B cell (primary cell): ENCODE data around the gene IL25. TPM values are rescaled to one million over a fixed set of nuclear protein-coding genes. Genes with fewer than 3 reads are reported as not detected.

Source experiments
- ATAC-seq: fragments of 200-7000 bp; cut with Tn5 transposase; one replicate; pipeline ENCODE4 v1.10.0; 2021; ENCODE audit warnings: low read depth, mild to moderate bottlenecking, moderate number of reproducible peaks, moderate library complexity
- CTCF ChIA-PET: fragments of 350-600 bp; sonication (Branson Sonifier 250); formaldehyde crosslinking; loops from one replicate; lab custom pipeline; 2021; ENCODE audit warnings: antibody characterized with exemption, inconsistent platforms; lab: Charles Lee
- POLR2A ChIA-PET: fragments of 350-600 bp; sonication (Branson Sonifier 250); formaldehyde crosslinking; loops from one replicate; lab custom pipeline; 2021; ENCODE audit warnings: antibody characterized with exemption; lab: Charles Lee
- DNase-seq: peaks from one replicate; pipeline ENCODE4 v3.0.0; 2013
- H2AFZ ChIP-seq: 2 replicates; pipeline ENCODE4 v1.6.1; 2012; ENCODE audit warnings: mild to moderate bottlenecking, low read depth, low read length; ENCODE audit not compliant: insufficient read depth, poor library complexity, severe bottlenecking
- H3K27ac ChIP-seq, 2 donors: 1 replicate in 1 of 2; 2 replicates in 1 of 2; pipeline ENCODE4 v1.5.1; 2012 to 2013; ENCODE audit warnings: low read length in 2 of 2, mild to moderate bottlenecking in 2 of 2, moderate library complexity in 1 of 2
- H3K27me3 ChIP-seq, 4 experiments: fragments of 200-600 bp in 1 of 4; sonication (generic) in 1 of 4; replicated peaks in 1 of 4; 1 replicate in 2 of 4; 2 replicates in 2 of 4; pipeline versions ENCODE4 v1.6.1 to v1.7.0; 2013 to 2016; ENCODE audit warnings: low read length in 3 of 4, mild to moderate bottlenecking in 2 of 4, mixed read lengths in 1 of 4, moderate library complexity in 1 of 4; ENCODE audit not compliant: insufficient read depth in 4 of 4, control insufficient read depth in 3 of 4; ENCODE audit errors: control extremely low read depth in 1 of 4
- H3K36me3 ChIP-seq, 2 experiments: replicated peaks in 1 of 2; 1 replicate in 1 of 2; 2 replicates in 1 of 2; pipeline versions ENCODE4 v1.6.1 to v1.7.1; 2013; ENCODE audit warnings: low read length in 1 of 2; ENCODE audit not compliant: insufficient read depth in 2 of 2, control insufficient read depth in 1 of 2; ENCODE audit errors: control extremely low read depth in 1 of 2, extremely low read depth in 1 of 2
- H3K4me1 ChIP-seq, 2 donors: fragments of 200-600 bp in 1 of 2; sonication (generic) in 1 of 2; 1 replicate in 1 of 2; 2 replicates in 1 of 2; pipeline versions ENCODE4 v1.5.1 to v1.6.1; 2013 to 2017; ENCODE audit warnings: low read length in 2 of 2; ENCODE audit not compliant: control insufficient read depth in 2 of 2, insufficient read depth in 2 of 2
- H3K4me2 ChIP-seq: replicated peaks from 2 replicates; pipeline ENCODE3; 2012; ENCODE audit warnings: mild to moderate bottlenecking, low read depth, low read length; ENCODE audit not compliant: poor library complexity, severe bottlenecking
- H3K4me3 ChIP-seq, 5 experiments: fragments of 200-600 bp in 1 of 5; sonication (generic) in 1 of 5; 1 replicate in 3 of 5; 2 replicates in 2 of 5; pipeline versions ENCODE4 v1.5.1 to v1.7.0; 2011 to 2016; ENCODE audit warnings: low read length in 4 of 5, mild to moderate bottlenecking in 4 of 5, low read depth in 2 of 5, control low read depth in 1 of 5, moderate library complexity in 1 of 5; ENCODE audit not compliant: insufficient read depth in 1 of 5; ENCODE audit errors: control extremely low read depth in 1 of 5, extremely low read depth in 1 of 5
- H3K79me2 ChIP-seq: fragments of 200-600 bp; sonication (generic); one replicate; pipeline ENCODE4 v1.6.0; 2016; ENCODE audit warnings: low read length; ENCODE audit not compliant: control insufficient read depth, insufficient read depth
- H3K9ac ChIP-seq: fragments of 200-600 bp; sonication (generic); 2 replicates; pipeline ENCODE4 v1.6.1; 2017; ENCODE audit warnings: mild to moderate bottlenecking, low read length, moderate library complexity
- H3K9me3 ChIP-seq, 3 donors: one replicate each; pipeline versions ENCODE4 v1.6.1 to v1.7.1; 2013; ENCODE audit warnings: low read length in 2 of 3; ENCODE audit not compliant: control insufficient read depth in 2 of 3, insufficient read depth in 1 of 3; ENCODE audit errors: control extremely low read depth in 1 of 3
- H4K20me1 ChIP-seq: 2 replicates; pipeline ENCODE4 v1.6.0; 2012; ENCODE audit warnings: mild to moderate bottlenecking, low read length; ENCODE audit not compliant: insufficient read depth, control insufficient read depth, poor library complexity, severe bottlenecking
- H3K27ac Mint-ChIP-seq: one replicate; pipeline ENCODE4 v1.8.0; 2021; ENCODE audit warnings: mixed read lengths
- H3K27me3 Mint-ChIP-seq: one replicate; pipeline ENCODE4 v1.8.0; 2021; ENCODE audit warnings: mixed read lengths
- H3K4me1 Mint-ChIP-seq: one replicate; pipeline ENCODE4 v1.8.0; 2021; ENCODE audit warnings: mixed read lengths
- H3K4me3 Mint-ChIP-seq: one replicate; pipeline ENCODE4 v1.8.0; 2021; ENCODE audit warnings: mixed read lengths
- H3K9me3 Mint-ChIP-seq: one replicate; pipeline ENCODE4 v1.8.0; 2022; ENCODE audit warnings: mixed read lengths; ENCODE audit not compliant: insufficient read depth
- EZH2 ChIP-seq: IDR thresholded peaks from 2 replicates; pipeline ENCODE4 v1.6.1; 2012; ENCODE audit warnings: borderline replicate concordance, low read depth, mild to moderate bottlenecking, moderate library complexity, low read length; ENCODE audit not compliant: insufficient read depth, poor library complexity, severe bottlenecking
- WGBS: methylation state at CpG from one replicate; pipeline ENCODE4 v1.1.5; 2013; ENCODE audit warnings: missing lambda C conversion rate; ENCODE audit not compliant: insufficient coverage; 5-methylcytosine and 5-hydroxymethylcytosine counted together
- intact Hi-C: fragments of 100-400 bp; cut with micrococcal nuclease; formaldehyde crosslinking; loops from one replicate; pipeline ENCODE4 v1.10.0; 2022
- polyA minus RNA-seq: library from RNA; depleted of rRNA, polyadenylated mRNA; stranded (reverse); fragments of >200 nt; gene quantifications from 2 replicates; pipeline ENCODE4 v1.2.3, GENCODE V29; 2012
- polyA plus RNA-seq: library from polyadenylated mRNA; depleted of rRNA; stranded (reverse); fragments of >200 nt; gene quantifications from 2 replicates; pipeline ENCODE4 v1.2.3, GENCODE V29; 2012
- total RNA-seq, 2 donors: library from RNA; stranded (reverse); fragments of 120-200 nt in 1 of 2; gene quantifications; 1 replicate in 1 of 2; 2 replicates in 1 of 2; pipeline versions ENCODE4 v1.2.3 to v1.2.4, GENCODE V29; 2013 to 2022
- TF ChIP-seq, protein P1 (sequence below): fragments of 200-600 bp; IDR thresholded peaks from one replicate; pipeline ENCODE4 v1.8.0; 2022; ENCODE audit warnings: antibody characterized with exemption, mild to moderate bottlenecking

Gene IL25
- total RNA-seq (not detected in 2 replicates), polyA plus RNA-seq (not detected in 2 replicates), polyA minus RNA-seq (not detected in 2 replicates)
- not detected for total RNA-seq (2013)

GRCh38 chr14:23372509-23372908 is at the start of gene IL25:
IL25 (plus strand) TSS chr14:23372809.
- H3K4me3 Mint-ChIP-seq: no peak within 1 kb of the TSS
- H3K9me3 Mint-ChIP-seq: no peaks in the 10 kb centered on the region
- TF ChIP-seq, protein P1, sequence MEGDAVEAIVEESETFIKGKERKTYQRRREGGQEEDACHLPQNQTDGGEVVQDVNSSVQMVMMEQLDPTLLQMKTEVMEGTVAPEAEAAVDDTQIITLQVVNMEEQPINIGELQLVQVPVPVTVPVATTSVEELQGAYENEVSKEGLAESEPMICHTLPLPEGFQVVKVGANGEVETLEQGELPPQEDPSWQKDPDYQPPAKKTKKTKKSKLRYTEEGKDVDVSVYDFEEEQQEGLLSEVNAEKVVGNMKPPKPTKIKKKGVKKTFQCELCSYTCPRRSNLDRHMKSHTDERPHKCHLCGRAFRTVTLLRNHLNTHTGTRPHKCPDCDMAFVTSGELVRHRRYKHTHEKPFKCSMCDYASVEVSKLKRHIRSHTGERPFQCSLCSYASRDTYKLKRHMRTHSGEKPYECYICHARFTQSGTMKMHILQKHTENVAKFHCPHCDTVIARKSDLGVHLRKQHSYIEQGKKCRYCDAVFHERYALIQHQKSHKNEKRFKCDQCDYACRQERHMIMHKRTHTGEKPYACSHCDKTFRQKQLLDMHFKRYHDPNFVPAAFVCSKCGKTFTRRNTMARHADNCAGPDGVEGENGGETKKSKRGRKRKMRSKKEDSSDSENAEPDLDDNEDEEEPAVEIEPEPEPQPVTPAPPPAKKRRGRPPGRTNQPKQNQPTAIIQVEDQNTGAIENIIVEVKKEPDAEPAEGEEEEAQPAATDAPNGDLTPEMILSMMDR: no peak
- Histone ChIP-seq H3K4me1 (no peaks in the 10 kb centered on the region), H3K79me2 (no peaks in the 10 kb centered on the region), H3K36me3 (no peaks in the 10 kb centered on the region), H3K4me3 (no peak within 1 kb of the TSS), H2AFZ (no peak within 1 kb of the TSS), H3K4me2 (no peak within 1 kb of the TSS), H3K9me3 (no peaks in the 10 kb centered on the region), H3K27me3 (peaks cover 0 to 6% (median 2%) of the 10 kb centered on the region in 4 experiments), H3K9ac (no peak within 1 kb of the TSS), H4K20me1 (no peaks in the 10 kb centered on the region), H3K27ac (no peak within 1 kb of the TSS)
- no peak within 1 kb of the TSS for H3K27ac Mint-ChIP-seq
- peaks cover 22% of the 10 kb centered on the region for H3K27me3 Mint-ChIP-seq
- DNase-seq (no peak), ATAC-seq (no peak)
- ChIA-PET POLR2A (no interaction called here), CTCF (no interaction called here)
- no peaks in the 10 kb centered on the region for H3K4me1 Mint-ChIP-seq
- intact Hi-C loops: no loop called here
- 48% methylated on average over 2 of the region's 2 CpGs for WGBS

GRCh38 chr14:23323838-23324454 is 48.7 kb upstream of the IL25 start:
- Mint-ChIP-seq H3K27ac (no peak overlapping the region), H3K9me3 (no peaks in the 10 kb centered on the region), H3K4me1 (peaks cover 35% of the 10 kb centered on the region), H3K27me3 (no peaks in the 10 kb centered on the region), H3K4me3 (no peak overlapping the region)
- H4K20me1 ChIP-seq: peaks cover 13% of the 10 kb centered on the region
- no peaks in the 10 kb centered on the region for H3K27me3 ChIP-seq
- intact Hi-C loops: no loop called here
- H3K9me3 ChIP-seq: no peaks in the 10 kb centered on the region
- peaks cover 21 to 24% of the 10 kb centered on the region in 2 donors for H3K4me1 ChIP-seq
- H3K4me3 ChIP-seq: no peak overlapping the region
- H3K9ac ChIP-seq: no peak overlapping the region
- CTCF ChIA-PET: interaction anchor here (1.1 to 6.7 kb wide), 5 partner anchors 22 to 239 kb away, joined by 3 to 56 read pairs (median 21); partner anchors contain the start of gene PPP1R3E
- H2AFZ ChIP-seq: no peak overlapping the region
- POLR2A ChIA-PET: interaction anchor here (4.4 kb wide), 1 partner anchor 22 kb away, joined by 84 read pairs; the partner anchor contains the start of gene PPP1R3E
- 96% methylated on average over 14 of the region's 18 CpGs for WGBS
- ATAC-seq (no peak), DNase-seq (no peak)
- H3K79me2 ChIP-seq: peaks cover 15% of the 10 kb centered on the region
- H3K36me3 ChIP-seq: peaks cover 7 to 32% of the 10 kb centered on the region in 2 experiments
- TF ChIP-seq, protein P1: no peak
- TF ChIP-seq EZH2: no peak
- H3K27ac ChIP-seq: no peak overlapping the region
- no peak overlapping the region for H3K4me2 ChIP-seq
